HUDEP-2 (cell line): ENCODE measurements around the gene COL18A1.
A peak's percentile ranks its signal among the peaks of the same experiment; 100 is the strongest.

Experiments
- DNase-seq, 76 experiments: peaks; one replicate each; lab custom pipeline; 2025; ENCODE audit not compliant: unreplicated experiment in 76 of 76; lab: John Stamatoyannopoulos, UW

Gene COL18A1

GRCh38 chr21:45464309-45464708, 59.3 kb downstream of the COL18A1 start:
- DNase-seq = no peak

GRCh38 chr21:45465105-45465504, 60.1 kb downstream of the COL18A1 start:
- DNase-seq = no peak

GRCh38 chr21:45465611-45466329, 60.8 kb downstream of the COL18A1 start:
- no peak for DNase-seq

- DNase-seq = no peak
Measured at GRCh38 chr21:45466330-45467220, 61.6 kb downstream of the COL18A1 start.

- no peak for DNase-seq
Measured at GRCh38 chr21:45467221-45467779, 62.3 kb downstream of the COL18A1 start.

- no peak for DNase-seq
Measured at GRCh38 chr21:45468051-45468970, 63.3 kb downstream of the COL18A1 start.

- no peak for DNase-seq
Measured at GRCh38 chr21:45468971-45469272, 64.0 kb downstream of the COL18A1 start.

- no peak for DNase-seq
Measured at GRCh38 chr21:45469273-45470086, 64.5 kb downstream of the COL18A1 start.

- DNase-seq = no peak
Measured at GRCh38 chr21:45470087-45470515, 65.1 kb downstream of the COL18A1 start.

- peak in 56 of 76 experiments; percentile 8 to 88 (median 60) for DNase-seq
Measured at GRCh38 chr21:45470773-45471524, 66.0 kb downstream of the COL18A1 start.

- no peak for DNase-seq
Measured at GRCh38 chr21:45471525-45472221, 66.7 kb downstream of the COL18A1 start.

GRCh38 chr21:45472445-45473365, 67.7 kb downstream of the COL18A1 start:
- DNase-seq = no peak

GRCh38 chr21:45473496-45474322, 68.7 kb downstream of the COL18A1 start:
- no peak for DNase-seq

GRCh38 chr21:45474323-45474950, 69.5 kb downstream of the COL18A1 start:
- DNase-seq = no peak

GRCh38 chr21:45475004-45475685, 70.2 kb downstream of the COL18A1 start:
- DNase-seq = no peak
